ENCODE data around the gene PAK4.

PAK4 gene

DNA sequence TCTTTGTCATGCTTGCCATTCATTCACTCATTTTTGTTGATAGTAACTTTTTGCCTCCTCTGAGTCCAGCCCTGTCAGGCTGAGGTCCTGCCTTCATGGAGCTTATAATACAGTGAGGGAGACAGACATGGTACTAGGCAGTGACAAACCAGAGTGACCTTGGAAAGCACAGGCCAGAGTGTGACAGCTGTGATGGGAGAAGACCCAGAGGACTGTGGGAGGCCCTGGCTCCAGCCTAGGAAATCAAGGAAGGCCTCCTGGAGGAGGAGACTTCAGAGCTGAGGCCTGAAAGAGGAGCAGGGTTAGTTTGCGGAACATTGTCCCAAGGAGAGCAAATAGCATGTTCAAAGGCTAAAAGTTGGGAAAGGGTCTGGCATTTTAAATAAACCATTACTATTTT, 20.5 kb downstream of the PAK4 start:
- H3K27ac ChIP-seq, result no peak overlapping the region
- no peaks in the 10 kb centered on the region for H3K36me3 ChIP-seq (ENCODE audit: insufficient read depth)
- H3K4me3 ChIP-seq (IDR thresholded peaks at IDR 0.05; ENCODE audit: insufficient read depth, low read depth, low read length), result no peak overlapping the region
- 0 out of 2 replicates have a peak, but pooled peaks cover 3% of the 10 kb centered on the region for H4K20me1 ChIP-seq (ENCODE audit: insufficient read depth)
- no peak overlapping the region for H2AFZ ChIP-seq (ENCODE audit: low read depth)
- no peaks in the 10 kb centered on the region for H3K27me3 ChIP-seq (ENCODE audit: insufficient read depth, low read depth)
- H3K79me2 ChIP-seq (ENCODE audit: insufficient read depth, low read depth), result peaks cover 8% of the 10 kb centered on the region; the same call in 1 of the 2 replicates
- no peak overlapping the region for H3K4me2 ChIP-seq
- no peak overlapping the region for H3K9ac ChIP-seq
- TF ChIP-seq, protein P1, sequence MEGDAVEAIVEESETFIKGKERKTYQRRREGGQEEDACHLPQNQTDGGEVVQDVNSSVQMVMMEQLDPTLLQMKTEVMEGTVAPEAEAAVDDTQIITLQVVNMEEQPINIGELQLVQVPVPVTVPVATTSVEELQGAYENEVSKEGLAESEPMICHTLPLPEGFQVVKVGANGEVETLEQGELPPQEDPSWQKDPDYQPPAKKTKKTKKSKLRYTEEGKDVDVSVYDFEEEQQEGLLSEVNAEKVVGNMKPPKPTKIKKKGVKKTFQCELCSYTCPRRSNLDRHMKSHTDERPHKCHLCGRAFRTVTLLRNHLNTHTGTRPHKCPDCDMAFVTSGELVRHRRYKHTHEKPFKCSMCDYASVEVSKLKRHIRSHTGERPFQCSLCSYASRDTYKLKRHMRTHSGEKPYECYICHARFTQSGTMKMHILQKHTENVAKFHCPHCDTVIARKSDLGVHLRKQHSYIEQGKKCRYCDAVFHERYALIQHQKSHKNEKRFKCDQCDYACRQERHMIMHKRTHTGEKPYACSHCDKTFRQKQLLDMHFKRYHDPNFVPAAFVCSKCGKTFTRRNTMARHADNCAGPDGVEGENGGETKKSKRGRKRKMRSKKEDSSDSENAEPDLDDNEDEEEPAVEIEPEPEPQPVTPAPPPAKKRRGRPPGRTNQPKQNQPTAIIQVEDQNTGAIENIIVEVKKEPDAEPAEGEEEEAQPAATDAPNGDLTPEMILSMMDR (conservative IDR thresholded peaks at IDR 0.05; ENCODE audit: low read depth, low read length), result no peak
- H3K4me1 ChIP-seq (ENCODE audit: low read depth, poor library complexity, severe bottlenecking), result no peaks in the 10 kb centered on the region

DNA sequence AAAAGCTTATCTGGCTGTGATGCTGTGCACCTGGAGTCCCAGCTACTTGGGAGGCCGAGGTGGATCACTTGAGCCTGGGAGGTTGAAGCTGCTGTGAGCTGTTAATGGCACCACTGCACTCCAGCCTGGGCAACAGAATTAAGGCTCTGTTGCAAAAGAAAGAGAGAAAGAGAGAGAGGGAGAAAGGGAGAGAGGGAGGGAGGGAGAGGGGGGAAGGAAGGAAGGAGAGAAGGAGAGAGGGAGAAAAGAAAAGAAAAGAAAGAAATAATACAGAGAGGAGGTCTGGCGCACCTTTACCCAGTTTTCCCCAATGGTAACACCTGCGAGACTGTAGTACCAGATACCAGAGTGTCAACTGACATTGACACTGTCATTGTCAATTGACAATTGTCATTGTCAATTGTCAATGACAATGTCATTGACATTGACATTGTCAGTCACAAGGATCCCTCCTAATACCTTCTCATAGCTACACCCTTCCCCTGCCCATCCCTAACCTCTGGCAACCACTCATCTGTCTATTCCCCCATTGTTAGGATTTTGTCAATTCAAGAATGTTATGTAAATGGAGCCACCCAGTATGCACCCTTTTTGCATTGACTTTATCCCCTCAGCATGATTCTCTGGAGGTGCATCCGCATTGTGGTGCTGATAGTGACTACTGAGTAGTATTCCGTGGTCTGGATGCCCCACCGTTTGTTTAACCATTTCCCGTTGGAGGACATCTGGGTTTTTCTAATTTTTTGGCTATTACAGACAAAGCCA, 21.3 kb downstream of the PAK4 start:
- Histone ChIP-seq H3K4me3 (IDR thresholded peaks at IDR 0.05; ENCODE audit: insufficient read depth, low read depth, low read length) (no peak overlapping the region), H3K27ac (no peak overlapping the region), H2AFZ (ENCODE audit: low read depth) (no peak overlapping the region), H3K36me3 (ENCODE audit: insufficient read depth) (no peaks in the 10 kb centered on the region), H3K4me1 (ENCODE audit: low read depth, poor library complexity, severe bottlenecking) (no peaks in the 10 kb centered on the region), H3K9ac (no peak overlapping the region), H3K4me2 (no peak overlapping the region), H3K27me3 (ENCODE audit: insufficient read depth, low read depth) (no peaks in the 10 kb centered on the region), H4K20me1 (ENCODE audit: insufficient read depth) (0 out of 2 replicates have a peak, but pooled peaks cover 3% of the 10 kb centered on the region), H3K79me2 (ENCODE audit: insufficient read depth, low read depth) (peaks cover 8% of the 10 kb centered on the region; the same call in 1 of the 2 replicates)
- TF ChIP-seq, protein P1 (conservative IDR thresholded peaks at IDR 0.05; ENCODE audit: low read depth, low read length), result no peak

DNA sequence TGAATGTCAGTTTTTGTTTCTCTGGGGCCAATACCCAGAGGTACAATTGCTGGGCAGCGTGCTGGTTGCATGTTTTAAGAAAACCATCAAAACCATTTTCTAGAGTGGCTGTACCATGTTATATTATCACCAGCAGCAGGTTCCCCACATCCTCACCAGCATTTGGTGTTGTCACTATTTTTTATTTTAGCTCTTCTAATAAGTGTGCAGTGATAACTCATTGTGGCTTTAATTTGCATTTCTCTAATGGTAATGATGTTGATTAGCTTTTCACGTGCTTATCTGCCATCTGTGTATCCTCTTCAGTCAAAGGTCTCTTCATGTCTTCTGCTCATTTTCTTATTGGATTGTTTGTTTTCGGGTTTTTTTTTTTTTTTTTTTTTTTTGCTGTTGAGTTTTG, 21.9 kb downstream of the PAK4 start:
- Histone ChIP-seq H3K27me3 (ENCODE audit: insufficient read depth, low read depth) (no peaks in the 10 kb centered on the region), H3K27ac (no peak overlapping the region), H3K36me3 (ENCODE audit: insufficient read depth) (no peaks in the 10 kb centered on the region), H3K9ac (no peak overlapping the region), H3K4me1 (ENCODE audit: low read depth, poor library complexity, severe bottlenecking) (no peaks in the 10 kb centered on the region), H2AFZ (ENCODE audit: low read depth) (no peak overlapping the region), H3K79me2 (ENCODE audit: insufficient read depth, low read depth) (peaks cover 8% of the 10 kb centered on the region; the same call in 1 of the 2 replicates), H3K4me3 (IDR thresholded peaks at IDR 0.05; ENCODE audit: insufficient read depth, low read depth, low read length) (no peak overlapping the region), H3K4me2 (no peak overlapping the region), H4K20me1 (ENCODE audit: insufficient read depth) (0 out of 2 replicates have a peak, but pooled peaks cover 3% of the 10 kb centered on the region)
- TF ChIP-seq, protein P1 (conservative IDR thresholded peaks at IDR 0.05; ENCODE audit: low read depth, low read length), result no peak

DNA sequence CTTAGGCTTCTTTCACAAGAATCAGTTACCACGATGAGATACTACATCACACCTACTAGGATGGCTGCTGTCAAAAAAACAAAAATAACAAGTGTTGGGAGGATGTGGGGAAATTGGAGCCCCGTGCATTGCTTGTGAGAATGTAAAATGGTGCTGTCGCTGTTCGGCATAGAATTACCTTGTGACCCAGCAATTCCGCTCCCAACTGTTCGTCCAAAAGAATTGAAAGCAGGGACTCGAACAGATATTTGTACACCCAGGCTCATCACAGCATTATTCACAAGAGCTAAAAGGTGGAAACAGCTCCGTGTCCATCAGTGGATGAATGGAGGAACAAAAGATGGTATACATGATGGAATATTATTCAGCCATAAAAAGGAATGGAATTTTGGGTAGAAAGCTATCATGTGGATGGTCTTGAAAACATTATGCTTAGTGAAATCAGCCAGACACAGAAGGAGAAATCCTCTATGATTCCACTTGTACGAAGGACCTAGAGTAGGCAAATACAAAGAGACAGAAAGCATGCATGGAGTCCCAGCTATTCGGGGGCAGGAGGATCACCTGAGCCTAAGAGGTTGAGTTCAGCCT, 23.4 kb downstream of the PAK4 start:
- no peak overlapping the region for H3K9ac ChIP-seq
- peaks cover 8% of the 10 kb centered on the region; the same call in 1 of the 2 replicates for H3K79me2 ChIP-seq (ENCODE audit: insufficient read depth, low read depth)
- no peak overlapping the region for H3K4me3 ChIP-seq (IDR thresholded peaks at IDR 0.05; ENCODE audit: insufficient read depth, low read depth, low read length)
- H3K4me2 ChIP-seq, result no peak overlapping the region
- H3K27ac ChIP-seq, result no peak overlapping the region
- 0 out of 2 replicates have a peak, but pooled peaks cover 3% of the 10 kb centered on the region for H4K20me1 ChIP-seq (ENCODE audit: insufficient read depth)
- H3K27me3 ChIP-seq (ENCODE audit: insufficient read depth, low read depth), result no peaks in the 10 kb centered on the region
- no peak overlapping the region for H2AFZ ChIP-seq (ENCODE audit: low read depth)
- H3K4me1 ChIP-seq (ENCODE audit: low read depth, poor library complexity, severe bottlenecking), result no peaks in the 10 kb centered on the region
- TF ChIP-seq, protein P1 (conservative IDR thresholded peaks at IDR 0.05; ENCODE audit: low read depth, low read length), result no peak
- no peaks in the 10 kb centered on the region for H3K36me3 ChIP-seq (ENCODE audit: insufficient read depth)

Measured in KMS-11 (cell line).